GM10847 (cell line): ENCODE data around the gene ITGB1BP2.

ENCODE experiments used
- POLR2A ChIP-seq: IDR thresholded peaks from 2 replicates; pipeline ENCODE4 v1.6.1; 2011; ENCODE audit not compliant: insufficient read length; ENCODE audit errors: extremely low read depth

Gene ITGB1BP2

GRCh38 chrX:71302461-71303213 lies 1.1 kb downstream of the ITGB1BP2 start:
- no peak for TF ChIP-seq POLR2A

GRCh38 chrX:71304561-71304960 lies 3.0 kb downstream of the ITGB1BP2 start:
- TF ChIP-seq POLR2A, result no peak

GRCh38 chrX:71315917-71316316 lies 14.4 kb downstream of the ITGB1BP2 start:
- TF ChIP-seq POLR2A, result no peak

- no peak for TF ChIP-seq POLR2A
Measured at GRCh38 chrX:71320126-71320525, 18.6 kb downstream of the ITGB1BP2 start.

- TF ChIP-seq POLR2A, result no peak
Measured at GRCh38 chrX:71321731-71322130, 20.2 kb downstream of the ITGB1BP2 start.

GRCh38 chrX:71326394-71326793 lies 24.8 kb downstream of the ITGB1BP2 start:
- no peak for TF ChIP-seq POLR2A
